K562 (cell line): ENCODE results near the gene FHIT. TPM values are rescaled to one million over a fixed set of nuclear protein-coding genes. Genes with fewer than 3 reads are reported as not detected.

Experiments used
- ATAC-seq: fragments of 200-7000 bp; cut with Tn5 transposase; 3 replicates; pipeline ENCODE4 v1.9.1; 2020; ENCODE audit warnings: moderate library complexity
- BruUV-seq: library from RNA; stranded (reverse); fragments of 400-500 nt; replicated peaks from 2 replicates; lab custom pipeline; 2021; lab: Mats Ljungman, UMichigan
- CTCF ChIA-PET: fragments of 300-600 bp; formaldehyde crosslinking; extraction: SDS; loops from one replicate; lab custom pipeline; 2021; ENCODE audit warnings: low intra/inter-chr PET ratio; lab: Yijun Ruan, JAX
- POLR2A ChIA-PET: fragments of 300-600, 350-650 bp; sonication (Branson Sonifier 250); formaldehyde crosslinking; extraction: SDS; loops from one replicate; lab custom pipeline; 2021; ENCODE audit warnings: antibody characterized with exemption, inconsistent platforms; lab: Yijun Ruan, JAX
- DNase-seq, 4 experiments: peaks; one replicate each; pipeline versions ENCODE4 v3.0.0 to v3.0.0-alpha.2; 2011 to 2018; ENCODE audit warnings: low spot score in 3 of 4, mixed read lengths in 3 of 4; ENCODE audit errors: extremely low read depth in 1 of 4
- FAIRE-seq: peaks from 2 replicates; lab custom pipeline; 2011; peaks lifted over from hg19 to GRCh38; lab: Jason Lieb, UNC
- H2AFZ ChIP-seq: 2 replicates; pipeline ENCODE4 v1.6.0; 2011; ENCODE audit warnings: low read depth, low read length, control low read depth, inconsistent platforms
- H3K27ac ChIP-seq: fragments of 200-600 bp; 3 replicates; pipeline ENCODE4 v1.8.0; 2011; ENCODE audit warnings: low read depth, mild to moderate bottlenecking, control low read depth, inconsistent platforms, low read length, moderate library complexity, mixed read lengths; ENCODE audit errors: extremely low read depth
- H3K27me3 ChIP-seq, 2 experiments: fragments of 300-600 bp in 1 of 2; 2 replicates in 1 of 2; 3 replicates in 1 of 2; pipeline versions ENCODE4 v1.6.0 to v1.8.0; 2011; ENCODE audit warnings: inconsistent platforms in 2 of 2, low read length in 2 of 2, mild to moderate bottlenecking in 1 of 2, mixed read lengths in 1 of 2, moderate library complexity in 1 of 2; ENCODE audit not compliant: control insufficient read depth in 2 of 2, insufficient read depth in 2 of 2
- H3K36me3 ChIP-seq: fragments of 300-600 bp; 3 replicates; pipeline ENCODE4 v1.8.0; 2011; ENCODE audit warnings: mild to moderate bottlenecking, low read length, inconsistent platforms; ENCODE audit not compliant: control insufficient read depth, insufficient read depth
- H3K4me1 ChIP-seq, 2 experiments: fragments of 200-600 bp in 1 of 2; replicated peaks in 1 of 2; 2 replicates in 1 of 2; 3 replicates in 1 of 2; pipeline versions ENCODE4 v1.5.1 to v1.8.0; 2011; ENCODE audit warnings: inconsistent platforms in 2 of 2, low read length in 2 of 2, mild to moderate bottlenecking in 1 of 2, mixed read lengths in 1 of 2, moderate library complexity in 1 of 2; ENCODE audit not compliant: control insufficient read depth in 2 of 2, insufficient read depth in 2 of 2
- H3K4me2 ChIP-seq: 2 replicates; pipeline ENCODE4 v1.6.1; 2011; ENCODE audit warnings: low read length, control low read depth, inconsistent platforms, mixed read lengths; ENCODE audit not compliant: insufficient read depth
- H3K4me3 ChIP-seq: fragments of 200-600 bp; sonication (generic), shearing (Covaris generic); 2 replicates; pipeline ENCODE4 v1.5.1; 2016; ENCODE audit warnings: control low read depth, inconsistent platforms
- H3K79me2 ChIP-seq: fragments of 200-600 bp; 3 replicates; pipeline ENCODE4 v1.8.0; 2011; ENCODE audit warnings: low read length, inconsistent platforms; ENCODE audit not compliant: control insufficient read depth, insufficient read depth
- H3K9ac ChIP-seq, 2 experiments: 2 replicates each; pipeline versions ENCODE4 v1.6.0 to v1.6.1; 2011; ENCODE audit warnings: low read depth in 2 of 2, low read length in 2 of 2, control low read depth in 1 of 2, inconsistent platforms in 1 of 2, mild to moderate bottlenecking in 1 of 2, mixed read lengths in 1 of 2; ENCODE audit not compliant: insufficient read depth in 1 of 2
- H3K9me1 ChIP-seq: one replicate; pipeline ENCODE4 v1.6.0; 2011; ENCODE audit warnings: inconsistent platforms, mild to moderate bottlenecking, low read length, moderate library complexity; ENCODE audit not compliant: control insufficient read depth, insufficient read depth
- H3K9me3 ChIP-seq: replicated peaks from 2 replicates; pipeline ENCODE4 v1.5.1; 2011; ENCODE audit warnings: low read depth, low read length, inconsistent platforms; ENCODE audit not compliant: control insufficient read depth, insufficient read depth
- H4K20me1 ChIP-seq: replicated peaks from 2 replicates; pipeline ENCODE4 v1.6.1; 2011; ENCODE audit warnings: low read length, inconsistent platforms, mixed read lengths; ENCODE audit not compliant: control insufficient read depth, insufficient read depth
- C11orf30 ChIP-seq: fragments of 450-650 bp; IDR thresholded peaks from 2 replicates; pipeline ENCODE4 v1.6.1; 2016; ENCODE audit warnings: low read depth, mild to moderate bottlenecking
- CREB1 ChIP-seq, 2 experiments: sonication (generic) in 1 of 2; formaldehyde crosslinking in 1 of 2; IDR thresholded peaks; 2 replicates each; pipeline versions ENCODE4 v1.6.1 to v1.8.0; 2012 to 2022; ENCODE audit warnings: inconsistent platforms in 1 of 2, mild to moderate bottlenecking in 1 of 2, missing genetic modification reagents in 1 of 2, moderate library complexity in 1 of 2
- ESRRA ChIP-seq: fragments of 450-650 bp; IDR thresholded peaks from 2 replicates; pipeline ENCODE4 v1.6.1; 2014; ENCODE audit warnings: low read depth, mild to moderate bottlenecking, moderate library complexity, borderline replicate concordance
- NFE2 ChIP-seq: IDR thresholded peaks from 2 replicates; pipeline ENCODE4 v1.6.1; 2014; ENCODE audit warnings: antibody characterized with exemption, low read depth
- NONO ChIP-seq, 2 experiments: fragments of 200-400 bp in 1 of 2; fragments of 450-650 bp in 1 of 2; formaldehyde crosslinking in 1 of 2; IDR thresholded peaks; 2 replicates each; pipeline ENCODE4 v1.6.1; 2017; ENCODE audit warnings: low read depth in 2 of 2, mild to moderate bottlenecking in 2 of 2, moderate library complexity in 2 of 2, low read length in 1 of 2
- RBBP5 ChIP-seq: fragments of 200-600 bp; sonication (generic); IDR thresholded peaks from 2 replicates; pipeline ENCODE4 v1.6.1; 2012; ENCODE audit warnings: borderline replicate concordance, mild to moderate bottlenecking, low read length, control low read depth, inconsistent platforms; ENCODE audit not compliant: insufficient read depth, poor library complexity, severe bottlenecking
- RFX1 ChIP-seq: fragments of 450-650 bp; IDR thresholded peaks from 2 replicates; pipeline ENCODE4 v1.6.1; 2016; ENCODE audit warnings: mild to moderate bottlenecking, moderate library complexity
- ZNF133 ChIP-seq: fragments of 250-450 bp; sonication (Bioruptor Pico); IDR thresholded peaks from 2 replicates; pipeline ENCODE4 v1.4.0; 2020; ENCODE audit warnings: mild to moderate bottlenecking
- ZNF316 ChIP-seq: fragments of 450-650 bp; IDR thresholded peaks from 2 replicates; pipeline ENCODE4 v1.6.1; 2016
- WGBS: fragments of 100-300 bp; shearing (Covaris generic); methylation state at CpG from one replicate; pipeline ENCODE4 v1.1.6; 2016; ENCODE audit warnings: low coverage, mixed read lengths; ENCODE audit not compliant: insufficient coverage; ENCODE audit errors: missing lambda C conversion rate; 5-methylcytosine and 5-hydroxymethylcytosine counted together
- in situ Hi-C: fragments of 300-500 bp; cut with MboI; formaldehyde crosslinking; loops from 4 replicates; pipeline ENCODE4 v1.15.0; 2018; ENCODE audit warnings: inconsistent platforms, mixed read lengths
- intact Hi-C: fragments of 100-400 bp; cut with micrococcal nuclease; formaldehyde crosslinking; loops from 2 replicates; pipeline ENCODE4 v1.14.2; 2022
- polyA plus RNA-seq, 8 experiments: library from polyadenylated mRNA; depleted of rRNA in 4 of 8; stranded (reverse) in 5 of 8; unstranded in 3 of 8; fragments of >200 nt; fragmentation: Nextera tagmentation in 2 of 8; fragmentation: Illumina TruSeq in 1 of 8; extraction: Ambion mirVana in 2 of 8; extraction: Trizol in 1 of 8; gene quantifications; 2 replicates each; pipeline versions ENCODE4 v1.2.1 to v1.2.3, GENCODE V29; 2011 to 2014; ENCODE audit warnings: inconsistent platforms in 1 of 8, missing spikeins in 1 of 8
- total RNA-seq, 7 experiments: library from RNA; depleted of rRNA in 6 of 7; stranded (reverse); fragments of >200 nt in 6 of 7; fragmentation: Illumina TruSeq in 2 of 7; extraction: Trizol in 2 of 7; gene quantifications; 2 replicates each; pipeline versions ENCODE4 v1.2.1 to v1.2.3, GENCODE V29; 2011 to 2021; ENCODE audit warnings: low replicate concordance in 1 of 7
- TF ChIP-seq, protein P1 (sequence below): fragments of 450-650 bp; IDR thresholded peaks from 2 replicates; pipeline ENCODE4 v1.6.1; 2016
- TF ChIP-seq, protein P2 (sequence below): sonication (generic); formaldehyde crosslinking; IDR thresholded peaks from 2 replicates; pipeline ENCODE4 v1.8.1; 2023; ENCODE audit warnings: mild to moderate bottlenecking, missing genetic modification reagents

FHIT gene
- total and polyA plus RNA-seq, 9 of the 15 experiments (the other 6 are each of a cell fraction or from before 2014, with no cell fraction given) = 1.7 to 9.1 (median 4.3) TPM

DNA sequence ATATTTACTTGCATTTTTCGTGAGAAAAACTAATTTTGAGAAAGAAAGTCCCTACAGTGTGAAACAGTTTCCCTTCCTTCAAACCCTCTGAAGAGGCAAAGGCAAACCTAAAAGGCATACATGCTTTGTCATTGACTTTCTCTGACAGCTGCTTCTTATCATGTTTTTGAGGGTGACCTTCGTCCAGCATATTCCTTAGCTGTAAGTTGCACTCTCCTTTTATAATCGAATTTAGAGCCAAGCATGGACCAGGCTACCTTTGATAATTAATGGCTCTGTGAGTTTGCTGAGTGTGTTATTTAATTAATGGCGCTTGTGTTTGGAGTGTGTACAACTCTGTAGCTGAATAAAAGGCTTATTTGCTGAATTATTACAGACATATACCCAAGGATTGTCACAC, 1517.2 kb downstream of the FHIT start:
- peak; percentile 61; the same call in 2 of the 3 replicates for ATAC-seq
- CTCF ChIA-PET = no interaction called here
- no peak overlapping the region for H2AFZ ChIP-seq
- H3K4me2 ChIP-seq = no peak overlapping the region; the same call in 1 of the 2 replicates
- no peaks in the 10 kb centered on the region for H4K20me1 ChIP-seq
- H3K79me2 ChIP-seq = no peaks in the 10 kb centered on the region
- BruUV-seq = no TSS peak
- FAIRE-seq = peak; percentile 49
- TF ChIP-seq RFX1 = no peak
- peak; percentile 87 for TF ChIP-seq ESRRA
- peak; percentile 32; the same call in 1 of the 2 replicates for TF ChIP-seq C11orf30
- TF ChIP-seq ZNF316 = peak; percentile 44; the same call in 1 of the 2 replicates
- TF ChIP-seq, protein P1, sequence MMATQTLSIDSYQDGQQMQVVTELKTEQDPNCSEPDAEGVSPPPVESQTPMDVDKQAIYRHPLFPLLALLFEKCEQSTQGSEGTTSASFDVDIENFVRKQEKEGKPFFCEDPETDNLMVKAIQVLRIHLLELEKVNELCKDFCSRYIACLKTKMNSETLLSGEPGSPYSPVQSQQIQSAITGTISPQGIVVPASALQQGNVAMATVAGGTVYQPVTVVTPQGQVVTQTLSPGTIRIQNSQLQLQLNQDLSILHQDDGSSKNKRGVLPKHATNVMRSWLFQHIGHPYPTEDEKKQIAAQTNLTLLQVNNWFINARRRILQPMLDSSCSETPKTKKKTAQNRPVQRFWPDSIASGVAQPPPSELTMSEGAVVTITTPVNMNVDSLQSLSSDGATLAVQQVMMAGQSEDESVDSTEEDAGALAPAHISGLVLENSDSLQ = peak; percentile 29; the same call in 1 of the 2 replicates
- TF ChIP-seq ZNF133 (CRISPR knock-in tag) = no peak
- peak; percentile 47; the same call in 1 of the 2 replicates for TF ChIP-seq NFE2
- TF ChIP-seq RBBP5 = no peak
- no peak for TF ChIP-seq CREB1 (IDR thresholded peaks at IDR 0.05)
- TF ChIP-seq CREB1 (CRISPR knock-in tag; IDR thresholded peaks at IDR 0.05) = no peak
- no peak for TF ChIP-seq NONO (IDR thresholded peaks at IDR 0.05; ENCODE audit: low read depth in 2 of 2, low read length in 1 of 2)
- TF ChIP-seq, protein P2, sequence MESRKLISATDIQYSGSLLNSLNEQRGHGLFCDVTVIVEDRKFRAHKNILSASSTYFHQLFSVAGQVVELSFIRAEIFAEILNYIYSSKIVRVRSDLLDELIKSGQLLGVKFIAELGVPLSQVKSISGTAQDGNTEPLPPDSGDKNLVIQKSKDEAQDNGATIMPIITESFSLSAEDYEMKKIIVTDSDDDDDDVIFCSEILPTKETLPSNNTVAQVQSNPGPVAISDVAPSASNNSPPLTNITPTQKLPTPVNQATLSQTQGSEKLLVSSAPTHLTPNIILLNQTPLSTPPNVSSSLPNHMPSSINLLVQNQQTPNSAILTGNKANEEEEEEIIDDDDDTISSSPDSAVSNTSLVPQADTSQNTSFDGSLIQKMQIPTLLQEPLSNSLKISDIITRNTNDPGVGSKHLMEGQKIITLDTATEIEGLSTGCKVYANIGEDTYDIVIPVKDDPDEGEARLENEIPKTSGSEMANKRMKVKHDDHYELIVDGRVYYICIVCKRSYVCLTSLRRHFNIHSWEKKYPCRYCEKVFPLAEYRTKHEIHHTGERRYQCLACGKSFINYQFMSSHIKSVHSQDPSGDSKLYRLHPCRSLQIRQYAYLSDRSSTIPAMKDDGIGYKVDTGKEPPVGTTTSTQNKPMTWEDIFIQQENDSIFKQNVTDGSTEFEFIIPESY (CRISPR knock-in tag) = no peak
- no peak overlapping the region for H3K4me3 ChIP-seq
- in situ Hi-C loops (no loop called here), intact Hi-C loops (no loop called here)
- H3K9me1 ChIP-seq = no peaks in the 10 kb centered on the region
- no peaks in the 10 kb centered on the region; a peak in 2 of 5 replicates for H3K4me1 ChIP-seq
- 0% methylated on average over 4 of the region's 4 CpGs for WGBS
- H3K27me3 ChIP-seq = no peaks in the 10 kb centered on the region; a peak in 1 of 5 replicates
- POLR2A ChIA-PET = interaction anchor here (0.6 kb wide), 1 partner anchor 44 kb away, joined by 4 read pairs; no protein-coding TSS in a partner anchor
- H3K36me3 ChIP-seq = no peaks in the 10 kb centered on the region
- H3K9me3 ChIP-seq = no peaks in the 10 kb centered on the region
- peak in 2 of 4 experiments; percentile 7 to 8 for DNase-seq
- no peak overlapping the region for H3K27ac ChIP-seq
- H3K9ac ChIP-seq = no peak overlapping the region
